ENCODE measurements around the gene ZSCAN29. TPM values are rescaled to one million over a fixed set of nuclear protein-coding genes. Genes with fewer than 3 reads are reported as not detected.

ZSCAN29 gene
- polyA plus RNA-seq, 1 donor: 36.0 TPM

GRCh38 chr15:43352693-43353382, 18.0 kb downstream of the ZSCAN29 start:
- no peak for DNase-seq

GRCh38 chr15:43347114-43347513, 23.7 kb downstream of the ZSCAN29 start:
- no peak for DNase-seq

GRCh38 chr15:43346305-43346704, 24.5 kb downstream of the ZSCAN29 start:
- DNase-seq: no peak

GRCh38 chr15:43330780-43331087, 40.1 kb downstream of the ZSCAN29 start:
- DNase-seq: no peak

- DNase-seq: peak; percentile 96
Observed at GRCh38 chr15:43329960-43330779, 40.7 kb downstream of the ZSCAN29 start, which contains the start of gene LCMT2. Gene LCMT2 (minus strand): TSS chr15:43330573. CDS start chr15:43330489, 84 bp downstream.

GRCh38 chr15:43329217-43329959, 41.5 kb downstream of the ZSCAN29 start:
- peak; percentile 21 for DNase-seq

- DNase-seq: no peak
Observed at GRCh38 chr15:43325039-43325684, 45.7 kb downstream of the ZSCAN29 start.

GRCh38 chr15:43318990-43319771, 51.7 kb downstream of the ZSCAN29 start:
- no peak for DNase-seq

- DNase-seq: no peak
Observed at GRCh38 chr15:43317566-43318184, 53.2 kb downstream of the ZSCAN29 start.

GRCh38 chr15:43316971-43317346, 53.9 kb downstream of the ZSCAN29 start:
- no peak for DNase-seq

GRCh38 chr15:43316016-43316970, 54.5 kb downstream of the ZSCAN29 start:
- no peak for DNase-seq

GRCh38 chr15:43314171-43314570, 56.7 kb downstream of the ZSCAN29 start:
- DNase-seq: no peak

GRCh38 chr15:43312378-43312777, 58.5 kb downstream of the ZSCAN29 start:
- DNase-seq: no peak

Other genes starting within 250 kb of the ZSCAN29 start
- gene TMEM62, start 237.5 kb downstream of the ZSCAN29 start, polyA plus RNA-seq (ENCODE audit: insufficient read length): 18.1 TPM
- gene CCNDBP1, start 185.6 kb downstream of the ZSCAN29 start, polyA plus RNA-seq (ENCODE audit: insufficient read length): 49.2 TPM
- 0.80 TPM for gene EPB42, start 150.0 kb downstream of the ZSCAN29 start, polyA plus RNA-seq (ENCODE audit: insufficient read length)
- not detected for gene TGM5, start 104.1 kb downstream of the ZSCAN29 start, polyA plus RNA-seq (ENCODE audit: insufficient read length)
- gene TGM7, start 68.8 kb downstream of the ZSCAN29 start, polyA plus RNA-seq (ENCODE audit: insufficient read length): not detected
- gene LCMT2, start 40.5 kb downstream of the ZSCAN29 start, polyA plus RNA-seq (ENCODE audit: insufficient read length): 12.9 TPM
- gene TUBGCP4, start 58 bp upstream of the ZSCAN29 start, polyA plus RNA-seq (ENCODE audit: insufficient read length): 29.7 TPM
- gene TP53BP1, start 122.1 kb upstream of the ZSCAN29 start, polyA plus RNA-seq (ENCODE audit: insufficient read length): 110 TPM
- 9.3 TPM for gene MAP1A, start 146.6 kb upstream of the ZSCAN29 start, polyA plus RNA-seq (ENCODE audit: insufficient read length)
- 37.2 TPM for gene PPIP5K1, start 219.2 kb upstream of the ZSCAN29 start, polyA plus RNA-seq (ENCODE audit: insufficient read length)
- 3.4 TPM for gene CKMT1B, start 223.0 kb upstream of the ZSCAN29 start, polyA plus RNA-seq (ENCODE audit: insufficient read length)
- 1.8 TPM for gene STRC, start 247.8 kb upstream of the ZSCAN29 start, polyA plus RNA-seq (ENCODE audit: insufficient read length)

Data from left kidney (tissue), 2 donors.